A673 (cell line): ENCODE measurements around the gene DHRS1. TPM values are rescaled to one million over a fixed set of nuclear protein-coding genes. Genes with fewer than 3 reads are reported as not detected.

ENCODE experiments used
- BruUV-seq: library from RNA; stranded (reverse); fragments of 400-500 nt; replicated peaks from 2 replicates; lab custom pipeline; 2021; lab: Mats Ljungman, UMichigan
- CTCF ChIA-PET: fragments of 300-600 bp; sonication (Branson Sonifier 250); formaldehyde crosslinking; loops from one replicate; lab custom pipeline; 2022; ENCODE audit warnings: antibody characterized with exemption; lab: Charles Lee
- POLR2A ChIA-PET: fragments of 300-600 bp; sonication (Branson Sonifier 250); formaldehyde crosslinking; loops from one replicate; lab custom pipeline; 2022; ENCODE audit warnings: antibody characterized with exemption; ENCODE audit not compliant: low non-redundant PET; lab: Charles Lee
- DNase-seq: peaks from one replicate; pipeline ENCODE4 v3.0.0-alpha.2; 2015; ENCODE audit warnings: low spot score
- H3K27ac ChIP-seq: fragments of 200-600 bp; sonication (generic); 2 replicates; pipeline ENCODE4 v1.5.1; 2016; ENCODE audit warnings: mixed run types, low read depth, mild to moderate bottlenecking, mixed read lengths, antibody characterized with exemption, low read length; ENCODE audit not compliant: poor library complexity, severe bottlenecking
- H3K27me3 ChIP-seq: fragments of 200-600 bp; sonication (generic); replicated peaks from 2 replicates; pipeline ENCODE4 v1.6.1; 2017; ENCODE audit warnings: mixed run types, low read depth, mild to moderate bottlenecking, mixed read lengths, antibody characterized with exemption, low read length; ENCODE audit not compliant: insufficient read depth, poor library complexity
- H3K36me3 ChIP-seq: fragments of 200-600 bp; sonication (generic); 2 replicates; pipeline ENCODE4 v1.6.1; 2016; ENCODE audit warnings: mixed run types, mild to moderate bottlenecking, mixed read lengths, antibody characterized with exemption, low read length; ENCODE audit not compliant: insufficient read depth, poor library complexity, severe bottlenecking
- H3K4me1 ChIP-seq: fragments of 200-600 bp; sonication (generic); 2 replicates; pipeline ENCODE4 v1.6.1; 2017; ENCODE audit warnings: mixed run types, mild to moderate bottlenecking, mixed read lengths, antibody characterized with exemption, low read length; ENCODE audit not compliant: insufficient read depth, poor library complexity, severe bottlenecking
- H3K4me3 ChIP-seq: fragments of 200-600 bp; sonication (generic); 2 replicates; pipeline ENCODE4 v1.5.1; 2016; ENCODE audit warnings: low read depth, mixed run types, mild to moderate bottlenecking, mixed read lengths, low read length; ENCODE audit not compliant: poor library complexity, severe bottlenecking
- H3K9me3 ChIP-seq: fragments of 200-600 bp; sonication (generic); 2 replicates; pipeline ENCODE4 v1.6.1; 2016; ENCODE audit warnings: mixed run types, low read depth, mild to moderate bottlenecking, mixed read lengths, antibody characterized with exemption, low read length; ENCODE audit not compliant: poor library complexity, severe bottlenecking
- CTCF ChIP-seq: fragments of 300-800, 200-600 bp; sonication (generic); conservative IDR thresholded peaks from 2 replicates; pipeline ENCODE4 v1.5.1; 2017; ENCODE audit warnings: low read depth, mild to moderate bottlenecking, antibody characterized with exemption, low read length, moderate library complexity, mixed read lengths
- EZH2 ChIP-seq: fragments of 200-600 bp; sonication (generic); IDR thresholded peaks from 2 replicates; pipeline ENCODE4 v1.6.1; 2017; ENCODE audit warnings: borderline replicate concordance, low read depth, mild to moderate bottlenecking, mixed read lengths, antibody characterized with exemption, low read length; ENCODE audit not compliant: poor library complexity, severe bottlenecking
- intact Hi-C: fragments of 100-400 bp; cut with micrococcal nuclease; formaldehyde crosslinking; loops from one replicate; pipeline ENCODE4 v1.10.0; 2022; ENCODE audit not compliant: unreplicated experiment
- total RNA-seq: library from RNA; stranded (reverse); gene quantifications from 2 replicates; pipeline ENCODE4 v1.2.3, GENCODE V29; 2021

DHRS1 gene
- total RNA-seq, 1 experiment from 2014 or later = 13.3 TPM

GRCh38 chr14:24261256-24261968 is 38.2 kb downstream of the DHRS1 start:
- no TSS peak for BruUV-seq
- ChIA-PET CTCF (no interaction called here), POLR2A (no interaction called here)
- intact Hi-C loops = no loop called here
- no peak overlapping the region for H3K4me3 ChIP-seq
- no peak for TF ChIP-seq EZH2
- TF ChIP-seq CTCF = no peak
- no peaks in the 10 kb centered on the region for H3K27me3 ChIP-seq
- H3K27ac ChIP-seq = no peak overlapping the region
- DNase-seq = no peak
- no peaks in the 10 kb centered on the region for H3K4me1 ChIP-seq
- H3K9me3 ChIP-seq = no peaks in the 10 kb centered on the region
- H3K36me3 ChIP-seq = no peaks in the 10 kb centered on the region

GRCh38 chr14:24260780-24261157 is 38.8 kb downstream of the DHRS1 start:
- no TSS peak for BruUV-seq
- POLR2A ChIA-PET = no interaction called here
- no peaks in the 10 kb centered on the region for H3K4me1 ChIP-seq

DNA sequence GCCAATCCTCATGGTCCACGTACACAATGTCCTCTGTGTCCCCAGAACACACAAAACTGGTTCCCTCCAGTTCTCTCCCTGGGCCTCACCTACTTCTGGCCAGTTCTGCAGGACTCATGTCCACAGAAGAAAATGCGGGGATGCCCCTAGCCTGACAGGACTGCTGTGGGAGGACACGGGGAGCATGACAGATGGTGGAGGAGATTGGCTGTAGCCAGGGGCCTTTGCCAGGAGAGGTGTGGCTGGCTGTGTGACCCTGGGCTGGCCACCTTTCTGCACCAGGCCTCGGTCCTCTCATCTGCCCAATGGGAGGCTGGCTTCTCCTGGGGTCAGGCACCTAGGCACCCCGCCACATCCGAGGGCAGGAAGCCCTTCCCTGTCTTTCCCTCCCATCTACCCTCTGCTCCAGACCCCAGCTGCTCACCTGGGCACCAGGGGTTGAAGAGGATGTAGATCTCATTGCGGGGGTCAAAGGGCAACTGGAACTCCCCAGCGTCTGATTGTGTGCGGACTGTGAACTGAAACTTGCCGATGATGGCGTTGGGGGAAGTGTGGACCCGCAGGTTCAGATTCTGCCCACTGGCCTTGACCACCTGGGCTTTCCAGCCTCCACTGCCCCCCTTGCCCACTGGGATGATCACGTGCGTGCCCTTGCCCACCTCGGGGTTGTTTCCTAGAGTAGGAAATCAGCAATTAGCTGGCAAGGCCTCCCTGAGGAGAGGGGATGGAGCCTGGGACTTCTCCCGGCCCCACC is 39.4 kb downstream of the DHRS1 start:
- Histone ChIP-seq H3K9me3 (no peaks in the 10 kb centered on the region), H3K4me3 (no peak overlapping the region), H3K4me1 (no peaks in the 10 kb centered on the region), H3K27me3 (no peaks in the 10 kb centered on the region), H3K27ac (no peak overlapping the region), H3K36me3 (no peaks in the 10 kb centered on the region)
- no peak for DNase-seq
- intact Hi-C loops = no loop called here
- CTCF ChIA-PET = no interaction called here
- POLR2A ChIA-PET = no interaction called here
- BruUV-seq = no TSS peak
- TF ChIP-seq EZH2 (no peak), CTCF (no peak)

More at GRCh38 chr14:24260780-24261157, 38.8 kb downstream of the DHRS1 start:
- intact Hi-C loops = no loop called here
- H3K27me3 ChIP-seq = no peaks in the 10 kb centered on the region
- no peak overlapping the region for H3K4me3 ChIP-seq
- DNase-seq = no peak
- no peaks in the 10 kb centered on the region for H3K9me3 ChIP-seq
- H3K27ac ChIP-seq = no peak overlapping the region
- H3K36me3 ChIP-seq = no peaks in the 10 kb centered on the region
- no peak for TF ChIP-seq CTCF
- no peak for TF ChIP-seq EZH2
- CTCF ChIA-PET = no interaction called here
